GM18502 (cell line): ENCODE results near the gene KLF15.

Experiments used
- ATAC-seq: cut with Tn5 transposase; IDR thresholded peaks from one replicate; pipeline ENCODE4 v1.9.1; 2021; ENCODE audit warnings: mild to moderate bottlenecking; ENCODE audit not compliant: unreplicated experiment, poor library complexity

KLF15 gene

DNA sequence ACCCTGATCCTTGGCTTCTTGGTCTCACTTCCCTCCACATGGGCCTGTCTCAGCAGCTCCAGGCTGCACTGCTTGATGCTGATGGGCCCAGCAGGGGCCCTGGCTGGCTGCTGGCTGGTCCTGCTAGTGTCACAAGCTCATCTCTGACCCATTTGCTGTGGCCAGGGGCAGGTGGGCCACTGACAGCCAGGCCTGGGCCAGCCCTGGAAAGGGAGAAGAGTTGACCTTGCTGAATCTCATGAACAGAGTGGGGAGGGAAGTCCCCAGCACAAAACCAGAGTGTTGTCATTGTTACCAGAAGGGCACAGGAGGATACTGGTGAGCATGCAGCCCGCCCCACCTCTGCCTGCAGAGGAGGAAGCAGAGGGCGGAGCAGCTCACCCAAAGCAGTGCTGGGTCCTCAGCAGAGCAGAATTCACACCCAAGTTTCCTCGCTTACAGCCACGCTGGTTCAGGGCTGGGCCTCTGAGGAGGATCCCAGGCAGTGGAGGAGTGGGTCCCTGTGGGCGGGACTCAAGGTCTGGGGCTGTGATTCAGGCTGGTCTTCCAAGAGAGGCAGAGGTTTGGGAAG lies 7.6 kb upstream of the KLF15 start:
- ATAC-seq: no peak

DNA sequence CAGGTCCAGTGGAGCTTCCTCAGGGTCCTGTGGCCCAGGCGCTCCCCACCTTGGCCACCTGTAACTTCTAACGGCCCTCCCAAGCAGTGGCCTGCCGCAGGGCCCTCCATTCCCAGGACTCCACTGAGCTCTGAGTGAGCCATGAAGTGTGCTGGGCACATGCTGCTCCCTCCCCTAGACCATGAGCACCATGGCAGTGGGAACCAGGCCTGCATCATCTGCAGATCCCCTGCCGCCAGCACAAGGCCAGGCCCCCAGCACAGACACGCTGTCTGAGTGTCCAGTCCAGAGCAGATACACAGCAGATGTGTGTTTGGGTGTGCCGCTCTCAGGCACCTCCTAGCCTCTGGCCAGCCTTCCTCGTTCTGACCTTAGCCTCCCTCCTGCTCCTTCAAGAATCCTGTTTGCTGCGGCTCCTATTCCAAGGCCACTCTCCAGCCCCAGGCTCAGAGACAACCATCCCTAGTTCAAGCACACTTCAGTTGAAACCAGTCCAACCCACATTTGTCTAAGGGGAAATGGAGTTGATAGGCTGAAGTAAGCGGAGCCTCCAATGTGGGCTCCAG lies 7.0 kb upstream of the KLF15 start:
- no peak for ATAC-seq

- no peak for ATAC-seq
Measured at GRCh38 chr3:126361211-126361610, 4.0 kb upstream of the KLF15 start.

GRCh38 chr3:126360714-126361060 lies 3.5 kb upstream of the KLF15 start:
- no peak for ATAC-seq

GRCh38 chr3:126360046-126360713 lies 3.0 kb upstream of the KLF15 start:
- no peak for ATAC-seq

GRCh38 chr3:126358816-126359181 lies 1.6 kb upstream of the KLF15 start:
- no peak for ATAC-seq

- ATAC-seq: no peak
Measured at GRCh38 chr3:126358038-126358815, 1.0 kb upstream of the KLF15 start.

DNA sequence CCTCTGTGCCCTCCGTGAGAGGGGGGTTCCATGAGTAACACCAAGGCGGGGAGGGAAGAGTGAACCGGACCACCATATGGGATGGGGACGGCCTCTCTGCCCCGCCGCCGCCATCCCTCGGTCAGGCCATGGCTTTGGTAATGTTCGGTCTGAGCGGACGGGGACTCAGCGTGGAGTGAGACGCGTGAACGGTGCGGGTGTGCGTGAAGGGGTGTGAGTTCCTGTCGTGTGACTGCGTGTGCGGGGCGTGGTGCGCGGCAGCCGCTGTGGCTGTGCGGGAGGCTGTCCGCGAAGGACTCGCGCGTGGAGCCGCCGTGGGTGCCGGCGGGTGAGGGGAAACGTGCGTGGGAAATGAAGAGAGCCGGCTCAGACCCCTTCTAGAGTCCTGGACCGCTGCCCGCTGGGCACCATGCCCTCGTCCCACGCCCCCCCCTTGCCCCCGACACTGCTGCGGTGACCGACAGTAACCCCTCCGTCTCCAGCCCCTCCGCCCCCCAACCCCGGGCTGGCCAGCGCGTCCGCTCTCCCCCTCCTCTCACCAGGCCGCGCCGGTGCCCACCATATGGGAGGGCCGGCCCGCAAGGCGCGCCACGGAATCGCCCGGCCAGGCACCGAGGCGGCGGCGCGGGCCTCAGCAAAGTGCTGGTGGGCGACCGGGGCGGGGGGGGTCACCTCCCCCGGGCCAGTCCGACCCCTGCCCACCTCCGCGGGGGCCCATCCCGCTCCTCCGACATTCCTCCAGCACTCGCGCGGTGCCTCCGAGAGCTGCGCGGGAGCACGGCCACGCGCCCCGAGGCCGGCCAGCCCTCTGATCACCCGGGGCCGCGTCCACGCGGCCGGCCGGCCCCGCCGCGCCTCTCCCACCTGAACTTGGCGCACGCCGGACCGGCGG lies 589 bp downstream of the KLF15 start:
- peak; percentile 3 for ATAC-seq

GRCh38 chr3:126355777-126356372 lies 1.3 kb downstream of the KLF15 start:
- no peak for ATAC-seq

DNA sequence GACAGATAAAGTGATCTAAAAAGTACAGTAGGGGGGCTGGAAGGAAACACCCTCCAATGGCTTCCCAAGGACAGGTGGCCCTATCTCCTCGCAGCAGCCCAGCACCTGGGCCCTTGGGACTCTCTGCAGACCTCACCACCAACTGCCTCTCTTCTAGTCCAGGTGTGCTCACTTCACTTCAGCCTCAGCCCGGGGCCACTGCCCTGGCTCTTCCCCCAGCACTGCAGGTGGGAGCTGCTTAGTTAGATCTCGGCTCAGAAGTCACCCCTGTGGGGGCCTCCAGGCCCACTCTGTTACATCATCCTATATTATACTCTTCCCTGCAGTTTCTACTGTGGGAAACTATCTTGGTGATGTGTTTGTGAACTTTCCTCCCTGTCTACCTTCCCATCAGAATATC lies 2.0 kb downstream of the KLF15 start:
- no peak for ATAC-seq

GRCh38 chr3:126354776-126355175 lies 2.4 kb downstream of the KLF15 start:
- ATAC-seq: no peak

DNA sequence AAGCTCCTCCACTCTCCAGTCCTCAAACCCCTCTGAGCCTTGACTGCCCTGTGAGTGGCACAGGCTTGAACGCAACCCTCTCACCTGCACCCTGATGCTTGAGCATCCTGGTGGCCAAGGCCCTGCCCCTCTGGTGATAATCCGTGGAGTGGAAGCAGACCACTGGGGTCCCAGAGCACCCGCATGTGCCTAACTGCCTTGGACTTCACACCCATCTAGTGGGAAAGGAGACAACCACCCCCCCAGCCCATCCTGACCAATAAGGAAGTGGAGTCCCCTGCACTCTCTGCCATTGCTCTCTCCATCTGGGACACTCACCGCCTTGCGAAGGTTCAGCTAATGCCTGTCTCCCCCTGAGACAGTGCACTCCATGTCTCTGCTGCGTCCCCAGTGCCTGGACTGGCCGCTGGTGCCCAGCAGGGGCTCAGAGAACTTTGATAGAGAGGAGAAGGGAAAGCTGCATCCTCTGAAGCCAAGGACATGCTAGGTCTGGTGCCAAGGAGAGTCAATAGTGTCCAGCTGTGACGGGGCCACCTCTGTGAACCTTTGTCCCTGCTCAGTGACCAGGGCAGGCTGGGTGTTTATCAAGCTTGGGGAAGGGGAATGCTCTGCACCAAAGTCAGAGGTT lies 3.4 kb downstream of the KLF15 start:
- ATAC-seq: no peak

DNA sequence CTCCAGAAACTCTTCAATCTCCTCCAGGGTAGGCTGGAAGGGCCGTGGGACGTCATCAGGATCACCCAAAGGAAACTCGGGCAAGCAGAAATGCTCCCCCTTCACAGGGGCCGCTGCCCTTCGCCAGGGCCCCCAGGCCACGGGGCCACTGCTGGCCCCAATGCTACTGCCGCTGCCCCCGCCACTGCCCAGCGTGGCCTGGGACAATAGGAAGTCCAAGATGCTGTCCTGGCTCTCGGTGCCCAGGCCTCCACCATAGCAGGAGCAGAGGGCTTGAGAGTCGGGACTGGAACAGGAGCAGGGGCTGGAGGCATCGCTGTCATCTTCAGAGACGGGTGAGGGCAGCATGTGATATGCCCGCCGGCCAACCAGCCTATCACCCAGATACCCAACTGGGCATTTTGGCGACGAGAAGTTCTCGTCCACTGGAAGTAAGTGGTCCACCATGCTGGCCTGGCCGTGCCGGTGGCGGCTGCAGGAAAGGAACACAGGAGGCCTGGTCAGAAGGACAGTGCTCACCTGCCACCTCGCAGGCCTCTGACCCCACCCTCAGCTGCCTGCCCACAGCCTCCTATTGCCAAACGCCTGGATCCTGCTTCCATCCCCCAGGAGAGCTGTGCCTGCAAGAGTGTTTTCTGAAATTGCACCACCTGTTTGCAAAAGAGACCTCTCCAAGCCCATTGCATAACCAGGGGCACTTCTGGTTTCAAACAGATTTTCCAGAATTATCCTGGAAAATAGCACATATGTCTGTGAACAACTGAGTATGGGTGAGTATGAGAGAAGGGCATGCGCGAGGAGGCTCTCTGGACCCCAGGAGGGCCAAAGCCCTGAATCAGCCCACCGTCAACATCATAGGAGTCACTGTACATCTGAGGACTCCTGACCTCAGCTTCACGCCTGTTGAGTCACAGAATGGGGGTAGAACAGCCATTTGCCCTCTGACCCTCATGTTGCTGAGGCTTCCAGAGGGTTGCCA lies 4.4 kb downstream of the KLF15 start:
- ATAC-seq: no peak

- ATAC-seq: no peak
Measured at GRCh38 chr3:126351771-126352475, 5.3 kb downstream of the KLF15 start.

DNA sequence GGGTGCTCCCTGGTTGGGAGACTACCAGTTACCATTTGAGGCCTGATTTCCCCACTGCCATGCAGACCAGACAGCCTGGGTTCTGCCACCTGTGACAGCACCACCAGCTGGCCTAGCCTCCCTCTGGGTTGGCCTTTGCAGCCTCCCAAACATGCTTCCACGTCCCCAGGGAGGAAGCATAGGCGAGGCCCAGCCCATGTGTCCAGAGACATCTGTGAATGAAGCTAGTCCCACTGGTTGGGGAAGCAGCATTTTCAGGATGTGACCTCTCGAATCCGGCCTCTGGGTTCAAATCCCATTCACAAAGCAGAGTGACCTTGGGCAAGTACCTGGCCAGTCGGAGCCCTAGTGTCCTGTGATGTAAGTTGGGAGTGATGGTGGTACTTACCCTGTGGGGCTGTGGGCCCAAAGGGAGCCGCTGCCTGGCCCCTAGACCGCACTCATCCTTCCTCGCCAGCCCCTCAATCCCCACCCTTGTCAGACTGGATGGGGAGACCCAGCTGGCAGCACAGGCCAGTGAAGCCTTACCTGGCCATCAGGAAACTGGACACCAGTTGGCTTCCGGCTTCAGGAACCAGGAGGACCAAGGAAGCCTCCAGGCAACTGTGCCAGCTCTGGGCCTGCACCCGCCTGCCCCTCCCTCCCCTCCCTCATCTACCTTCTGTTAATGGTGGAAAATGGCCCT lies 6.0 kb downstream of the KLF15 start:
- ATAC-seq: no peak

- ATAC-seq: no peak
Measured at GRCh38 chr3:126350502-126351085, 6.6 kb downstream of the KLF15 start.
